Measurements from ENCODE around the gene SCG5. TPM values are rescaled to one million over a fixed set of nuclear protein-coding genes. Genes with fewer than 3 reads are reported as not detected.

Gene SCG5
- total and polyA plus RNA-seq, 2 of the 13 experiments (the other 11 are each of a cell fraction or from before 2014, with no cell fraction given): 2.3 to 3.5 TPM

- TF ChIP-seq, protein P1, sequence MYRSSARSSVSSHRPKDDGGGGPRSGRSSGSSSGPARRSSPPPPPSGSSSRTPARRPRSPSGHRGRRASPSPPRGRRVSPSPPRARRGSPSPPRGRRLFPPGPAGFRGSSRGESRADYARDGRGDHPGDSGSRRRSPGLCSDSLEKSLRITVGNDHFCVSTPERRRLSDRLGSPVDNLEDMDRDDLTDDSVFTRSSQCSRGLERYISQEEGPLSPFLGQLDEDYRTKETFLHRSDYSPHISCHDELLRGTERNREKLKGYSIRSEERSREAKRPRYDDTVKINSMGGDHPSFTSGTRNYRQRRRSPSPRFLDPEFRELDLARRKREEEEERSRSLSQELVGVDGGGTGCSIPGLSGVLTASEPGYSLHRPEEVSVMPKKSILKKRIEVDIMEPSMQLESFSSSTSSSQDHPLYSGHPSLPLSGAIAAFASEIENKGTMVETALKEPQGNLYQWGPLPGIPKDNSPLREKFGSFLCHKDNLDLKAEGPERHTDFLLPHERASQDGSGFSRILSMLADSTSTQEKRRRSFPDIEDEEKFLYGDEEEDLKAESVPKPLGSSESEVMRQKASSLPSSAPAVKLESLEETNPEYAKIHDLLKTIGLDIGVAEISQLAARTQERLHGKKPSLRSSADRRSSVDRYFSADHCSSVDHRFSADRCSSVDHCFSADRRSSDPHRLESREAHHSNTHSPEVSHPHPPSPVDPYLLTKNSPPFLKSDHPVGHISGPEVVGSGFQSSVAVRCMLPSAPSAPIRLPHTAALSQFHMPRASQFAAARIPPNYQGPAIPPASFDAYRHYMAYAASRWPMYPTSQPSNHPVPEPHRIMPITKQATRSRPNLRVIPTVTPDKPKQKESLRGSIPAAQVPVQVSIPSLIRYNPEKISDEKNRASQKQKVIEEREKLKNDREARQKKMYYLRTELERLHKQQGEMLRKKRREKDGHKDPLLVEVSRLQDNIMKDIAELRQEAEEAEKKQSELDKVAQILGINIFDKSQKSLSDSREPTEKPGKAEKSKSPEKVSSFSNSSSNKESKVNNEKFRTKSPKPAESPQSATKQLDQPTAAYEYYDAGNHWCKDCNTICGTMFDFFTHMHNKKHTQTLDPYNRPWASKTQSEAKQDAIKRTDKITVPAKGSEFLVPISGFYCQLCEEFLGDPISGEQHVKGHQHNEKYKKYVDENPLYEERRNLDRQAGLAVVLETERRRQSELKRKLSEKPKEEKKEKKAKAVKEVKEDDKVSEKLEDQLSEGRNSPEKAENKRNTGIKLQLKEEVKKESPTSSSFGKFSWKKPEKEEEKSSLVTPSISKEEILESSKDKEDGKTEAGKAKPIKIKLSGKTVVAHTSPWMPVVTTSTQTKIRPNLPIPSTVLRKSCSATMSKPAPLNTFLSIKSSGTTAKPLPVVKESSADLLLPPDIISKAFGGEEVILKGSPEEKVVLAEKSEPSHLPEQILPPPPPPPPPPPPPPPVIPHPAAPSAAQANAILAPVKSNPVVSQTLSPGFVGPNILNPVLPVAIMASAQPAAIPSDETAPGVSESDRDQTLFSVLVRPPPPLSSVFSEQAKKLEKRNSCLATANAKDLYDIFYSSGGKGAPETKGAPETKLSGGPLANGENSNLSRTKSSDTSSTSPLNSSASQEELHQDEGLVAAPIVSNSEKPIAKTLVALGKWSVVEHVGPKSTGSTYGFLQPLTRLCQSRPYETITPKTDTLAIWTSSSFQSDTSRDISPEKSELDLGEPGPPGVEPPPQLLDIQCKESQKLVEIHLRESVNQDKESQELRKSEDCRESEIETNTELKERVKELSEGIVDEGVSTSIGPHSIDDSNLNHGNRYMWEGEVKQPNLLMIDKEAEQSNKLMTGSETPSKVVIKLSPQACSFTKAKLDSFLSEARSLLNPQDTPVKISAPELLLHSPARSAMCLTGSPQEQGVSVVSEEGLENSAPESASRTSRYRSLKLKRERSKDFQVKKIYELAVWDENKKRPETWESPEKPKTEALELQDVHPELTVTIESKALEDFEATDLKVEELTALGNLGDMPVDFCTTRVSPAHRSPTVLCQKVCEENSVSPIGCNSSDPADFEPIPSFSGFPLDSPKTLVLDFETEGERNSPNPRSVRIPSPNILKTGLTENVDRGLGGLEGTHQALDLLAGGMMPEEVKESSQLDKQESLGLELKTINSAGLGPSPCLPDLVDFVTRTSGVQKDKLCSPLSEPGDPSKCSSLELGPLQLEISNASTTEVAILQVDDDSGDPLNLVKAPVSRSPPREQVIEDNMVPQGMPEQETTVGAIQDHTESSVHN (CRISPR knock-in tag; IDR thresholded peaks at IDR 0.05): no peak
- no peak for TF ChIP-seq ZNF790 (CRISPR knock-in tag; IDR thresholded peaks at IDR 0.05; ENCODE audit: borderline replicate concordance)
Observed at GRCh38 chr15:32709295-32710033, 68.0 kb downstream of the SCG5 start (continued).

GRCh38 chr15:32715276-32715675 is 73.8 kb downstream of the SCG5 start:
- CTCF ChIA-PET (ENCODE audit: low intra/inter-chr PET ratio, low total read pairs): no interaction called here
- TF ChIP-seq CBFB (CRISPR knock-in tag; IDR thresholded peaks at IDR 0.05): no peak
- TF ChIP-seq ZNF225 (CRISPR knock-in tag; IDR thresholded peaks at IDR 0.05): no peak
- no peak for TF ChIP-seq RBM39 (IDR thresholded peaks at IDR 0.05; ENCODE audit: low read depth, low read length, poor library complexity, severe bottlenecking)
- TF ChIP-seq, protein P2, sequence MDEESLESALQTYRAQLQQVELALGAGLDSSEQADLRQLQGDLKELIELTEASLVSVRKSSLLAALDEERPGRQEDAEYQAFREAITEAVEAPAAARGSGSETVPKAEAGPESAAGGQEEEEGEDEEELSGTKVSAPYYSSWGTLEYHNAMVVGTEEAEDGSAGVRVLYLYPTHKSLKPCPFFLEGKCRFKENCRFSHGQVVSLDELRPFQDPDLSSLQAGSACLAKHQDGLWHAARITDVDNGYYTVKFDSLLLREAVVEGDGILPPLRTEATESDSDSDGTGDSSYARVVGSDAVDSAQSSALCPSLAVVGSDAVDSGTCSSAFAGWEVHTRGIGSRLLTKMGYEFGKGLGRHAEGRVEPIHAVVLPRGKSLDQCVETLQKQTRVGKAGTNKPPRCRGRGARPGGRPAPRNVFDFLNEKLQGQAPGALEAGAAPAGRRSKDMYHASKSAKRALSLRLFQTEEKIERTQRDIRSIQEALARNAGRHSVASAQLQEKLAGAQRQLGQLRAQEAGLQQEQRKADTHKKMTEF (CRISPR knock-in tag; IDR thresholded peaks at IDR 0.05): no peak
- TF ChIP-seq ZNF883 (CRISPR knock-in tag; IDR thresholded peaks at IDR 0.05; ENCODE audit: not compliant biosample characterization): no peak
- no peak for TF ChIP-seq ZNF33B (CRISPR knock-in tag; IDR thresholded peaks at IDR 0.05)
- TF ChIP-seq ZNF335 (CRISPR knock-in tag; IDR thresholded peaks at IDR 0.05): no peak
- TF ChIP-seq ZNF337 (CRISPR knock-in tag; IDR thresholded peaks at IDR 0.05; ENCODE audit: borderline replicate concordance, low read depth): no peak
- TF ChIP-seq SP1 (IDR thresholded peaks at IDR 0.05): no peak
- no peak for TF ChIP-seq SP1 (CRISPR knock-in tag; IDR thresholded peaks at IDR 0.05)

More at GRCh38 chr15:32715276-32715675, 73.8 kb downstream of the SCG5 start:
- H3K4me1 ChIP-seq (ENCODE audit: insufficient read depth, low read length): peaks cover 21% of the 10 kb centered on the region
- ATAC-seq (no peak), DNase-seq (ENCODE audit: low spot score) (no peak), FAIRE-seq (no peak)
- no peaks in the 10 kb centered on the region for H3K79me2 ChIP-seq (ENCODE audit: insufficient read depth, low read length)
- no peaks in the 10 kb centered on the region for H3K9me3 ChIP-seq (ENCODE audit: low read length)
- no peak overlapping the region for H3K4me3 ChIP-seq (replicated peaks in 1 of 3; ENCODE audit: insufficient read depth in 1 of 3, low read depth in 2 of 3, low read length in 3 of 3)
- no peak overlapping the region for H3K9ac ChIP-seq (ENCODE audit: insufficient read depth, low read depth, low read length)
- H3K4me2 ChIP-seq (ENCODE audit: low read depth, low read length): no peak overlapping the region
- no peak overlapping the region for H2AFZ ChIP-seq (ENCODE audit: low read length)
- no peaks in the 10 kb centered on the region for H3K36me3 ChIP-seq (replicated peaks in 1 of 2; ENCODE audit: control insufficient read depth in 1 of 2, insufficient read depth in 2 of 2, low read length in 2 of 2)
- BruUV-seq (replicated peaks): no TSS peak
- in situ Hi-C loops (cut with HindIII; ENCODE audit: extremely low pct_ligation_motif_present, low pct_unique_long_range_greater_than_20kb) (loop anchor here (5.0 kb wide), 1 partner anchor 43 kb away; no protein-coding TSS in a partner anchor), intact Hi-C loops (cut with micrococcal nuclease; ENCODE audit: unreplicated experiment) (loop anchor here (5.0 kb wide), 1 partner anchor 38 kb away; no protein-coding TSS in a partner anchor)
- H3K27ac ChIP-seq (ENCODE audit: extremely low read length, insufficient read depth, low read length): no peak overlapping the region
- no peaks in the 10 kb centered on the region for H4K20me1 ChIP-seq (ENCODE audit: insufficient read depth, low read length)
- peaks cover 12 to 55% of the 10 kb centered on the region in 2 experiments for H3K27me3 ChIP-seq (ENCODE audit: control insufficient read depth in 1 of 2, insufficient read depth in 2 of 2, low read length in 2 of 2)
- POLR2A ChIA-PET: no interaction called here
- 33% methylated on average over 4 of the region's 4 CpGs for WGBS (ENCODE audit: low lambda C conversion rate)
